ENCODE measurements around the gene SLC26A1. TPM values are rescaled to one million over a fixed set of nuclear protein-coding genes. Genes with fewer than 3 reads are reported as not detected.
"Not testable (repeated sequence)": the region's sequence is repeated elsewhere in the genome, so short reads cannot be mapped to it uniquely, and the experiment has no call there.

The SLC26A1 gene
- polyA plus RNA-seq, 1 donor (not counting 4 experiments of a cell fraction or from before 2014, with no cell fraction given): not detected

DNA sequence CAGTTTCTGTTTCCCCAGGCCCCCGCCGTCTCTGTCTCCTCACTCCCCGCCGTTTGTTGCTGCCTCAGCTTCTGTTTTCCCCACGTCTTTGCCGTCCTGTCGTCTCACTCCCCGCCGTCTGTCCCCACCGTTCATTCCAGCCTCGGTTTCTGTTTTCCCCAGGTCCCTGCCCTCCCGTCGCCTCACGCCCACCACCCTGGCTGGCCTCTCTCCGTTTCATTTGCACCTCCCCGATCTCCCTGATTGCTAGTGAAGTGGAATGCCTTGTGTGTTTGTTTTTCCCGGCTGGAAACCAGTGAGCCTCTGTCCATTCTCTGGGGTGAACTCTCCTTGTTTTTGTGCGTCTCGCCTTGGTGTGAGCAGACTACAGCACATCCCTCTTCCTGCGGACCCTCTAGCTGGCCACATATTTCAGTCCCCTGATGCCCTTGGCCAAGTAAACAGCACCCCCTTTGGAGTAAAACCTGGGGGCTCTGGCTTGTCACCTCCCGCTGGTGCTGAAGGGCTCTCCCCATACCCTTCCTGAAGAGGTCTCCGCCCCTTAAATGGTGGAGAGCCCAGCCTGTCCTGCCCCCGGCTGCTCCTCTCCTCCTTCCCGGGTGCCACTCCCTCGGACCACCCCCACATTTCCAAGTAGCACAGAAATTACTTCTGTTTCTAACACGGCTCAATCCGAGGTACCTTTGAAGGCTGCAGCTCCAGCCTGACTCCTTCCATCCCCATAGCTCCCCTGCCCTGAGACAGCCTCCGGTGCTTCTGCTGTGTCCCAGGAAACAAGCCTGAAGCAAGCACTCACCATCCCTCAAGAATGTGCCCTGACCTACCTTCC is 47.7 kb downstream of the SLC26A1 start:
- no peak overlapping the region for H3K4me3 ChIP-seq (ENCODE audit: control insufficient read depth in 2 of 3, extremely low read depth in 1 of 3, insufficient read depth in 2 of 3, low read depth in 1 of 3, low read length in 3 of 3)
- no peak overlapping the region for H3K9ac ChIP-seq (ENCODE audit: control insufficient read depth, extremely low read depth, insufficient read depth, low read length)
- H4K20me1 ChIP-seq (ENCODE audit: control insufficient read depth, extremely low read depth, insufficient read depth, low read length): no peaks in the 10 kb centered on the region
- H3K27me3 ChIP-seq (ENCODE audit: control insufficient read depth, extremely low read depth, insufficient read depth, low read length): no peaks in the 10 kb centered on the region
- no peaks in the 10 kb centered on the region for H3K79me2 ChIP-seq (ENCODE audit: control insufficient read depth, insufficient read depth, low read length)
- H3K4me2 ChIP-seq (ENCODE audit: control insufficient read depth, extremely low read depth, insufficient read depth, low read depth, low read length): no peak overlapping the region
- H3K36me3 ChIP-seq (ENCODE audit: control insufficient read depth in 2 of 2, extremely low read depth in 1 of 2, insufficient read depth in 2 of 2, low read length in 2 of 2): no peaks in the 10 kb centered on the region
- H3K9me1 ChIP-seq (ENCODE audit: control insufficient read depth, extremely low read depth, insufficient read depth, low read length): no peaks in the 10 kb centered on the region
- H3K4me1 ChIP-seq (ENCODE audit: control insufficient read depth, extremely low read depth, insufficient read depth, low read length): no peaks in the 10 kb centered on the region
- TF ChIP-seq, protein P1, sequence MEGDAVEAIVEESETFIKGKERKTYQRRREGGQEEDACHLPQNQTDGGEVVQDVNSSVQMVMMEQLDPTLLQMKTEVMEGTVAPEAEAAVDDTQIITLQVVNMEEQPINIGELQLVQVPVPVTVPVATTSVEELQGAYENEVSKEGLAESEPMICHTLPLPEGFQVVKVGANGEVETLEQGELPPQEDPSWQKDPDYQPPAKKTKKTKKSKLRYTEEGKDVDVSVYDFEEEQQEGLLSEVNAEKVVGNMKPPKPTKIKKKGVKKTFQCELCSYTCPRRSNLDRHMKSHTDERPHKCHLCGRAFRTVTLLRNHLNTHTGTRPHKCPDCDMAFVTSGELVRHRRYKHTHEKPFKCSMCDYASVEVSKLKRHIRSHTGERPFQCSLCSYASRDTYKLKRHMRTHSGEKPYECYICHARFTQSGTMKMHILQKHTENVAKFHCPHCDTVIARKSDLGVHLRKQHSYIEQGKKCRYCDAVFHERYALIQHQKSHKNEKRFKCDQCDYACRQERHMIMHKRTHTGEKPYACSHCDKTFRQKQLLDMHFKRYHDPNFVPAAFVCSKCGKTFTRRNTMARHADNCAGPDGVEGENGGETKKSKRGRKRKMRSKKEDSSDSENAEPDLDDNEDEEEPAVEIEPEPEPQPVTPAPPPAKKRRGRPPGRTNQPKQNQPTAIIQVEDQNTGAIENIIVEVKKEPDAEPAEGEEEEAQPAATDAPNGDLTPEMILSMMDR (optimal IDR thresholded peaks at IDR 0.05 in 1 of 3, IDR thresholded peaks at IDR 0.05 in 1 of 3, conservative IDR thresholded peaks at IDR 0.05 in 1 of 3; ENCODE audit: extremely low read depth in 1 of 3, insufficient read depth in 2 of 3, low read length in 3 of 3): no peak
- TF ChIP-seq EZH2 (IDR thresholded peaks at IDR 0.05; ENCODE audit: low read length): no peak
- dilution Hi-C loops (cut with MboI; ENCODE audit: extremely low pct_ligation_motif_present, low sequenced_read_pairs): no loop called here
- H3K27ac ChIP-seq (ENCODE audit: control insufficient read depth, insufficient read depth, low read length): no peak overlapping the region
- DNase-seq (ENCODE audit: low read depth, low spot score) (no peak), FAIRE-seq (no peak)
- no peaks in the 10 kb centered on the region for H3K9me3 ChIP-seq (ENCODE audit: control insufficient read depth, low read depth, low read length)
- no peak overlapping the region for H2AFZ ChIP-seq (ENCODE audit: control insufficient read depth, low read length)

DNA sequence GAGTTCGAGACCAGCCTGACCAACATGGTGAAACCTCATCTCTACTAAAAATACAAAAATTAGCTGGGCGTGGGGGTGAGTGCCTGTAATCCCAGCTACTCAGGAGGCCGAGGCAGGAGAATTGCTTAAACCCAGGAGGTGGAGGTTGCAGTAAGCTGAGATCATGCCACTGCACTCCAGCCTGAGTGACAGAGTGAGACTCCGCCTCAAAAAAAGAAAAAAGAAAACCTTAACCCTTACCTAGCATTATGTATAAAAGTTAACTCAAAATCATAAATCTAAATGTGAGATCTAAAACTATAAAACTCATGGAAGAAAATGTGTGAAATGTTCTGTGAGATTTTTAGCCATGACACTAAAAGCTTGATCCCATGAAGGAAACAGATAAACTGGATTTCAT is 53.7 kb downstream of the SLC26A1 start:
- H4K20me1 ChIP-seq (ENCODE audit: control insufficient read depth, extremely low read depth, insufficient read depth, low read length); H3K9ac ChIP-seq (ENCODE audit: control insufficient read depth, extremely low read depth, insufficient read depth, low read length); H3K27ac ChIP-seq (ENCODE audit: control insufficient read depth, insufficient read depth, low read length); H3K79me2 ChIP-seq (ENCODE audit: control insufficient read depth, insufficient read depth, low read length); H3K27me3 ChIP-seq (ENCODE audit: control insufficient read depth, extremely low read depth, insufficient read depth, low read length); FAIRE-seq; H3K9me1 ChIP-seq (ENCODE audit: control insufficient read depth, extremely low read depth, insufficient read depth, low read length); H3K9me3 ChIP-seq (ENCODE audit: control insufficient read depth, low read depth, low read length); H3K4me2 ChIP-seq (ENCODE audit: control insufficient read depth, extremely low read depth, insufficient read depth, low read depth, low read length); H3K4me3 ChIP-seq (ENCODE audit: control insufficient read depth in 2 of 3, extremely low read depth in 1 of 3, insufficient read depth in 2 of 3, low read depth in 1 of 3, low read length in 3 of 3); H2AFZ ChIP-seq (ENCODE audit: control insufficient read depth, low read length); dilution Hi-C loops (cut with MboI; ENCODE audit: extremely low pct_ligation_motif_present, low sequenced_read_pairs); DNase-seq (ENCODE audit: low read depth, low spot score); H3K4me1 ChIP-seq (ENCODE audit: control insufficient read depth, extremely low read depth, insufficient read depth, low read length); H3K36me3 ChIP-seq (ENCODE audit: control insufficient read depth in 2 of 2, extremely low read depth in 1 of 2, insufficient read depth in 2 of 2, low read length in 2 of 2): not testable (repeated sequence)

Other genes with a start within 250 kb of the SLC26A1 start
- gene CPLX1, start 167.3 kb downstream of the SLC26A1 start, polyA plus RNA-seq: 0.04 to 0.05 TPM in 2 of 3 replicates, not detected in the other
- 18.4 to 25.3 TPM (median 19.4 TPM) in 3 replicates for gene GAK, start 61.1 kb downstream of the SLC26A1 start, polyA plus RNA-seq
- gene TMEM175, start 60.9 kb downstream of the SLC26A1 start, polyA plus RNA-seq: 23.2 to 31.3 TPM (median 24.3 TPM) in 3 replicates
- 5.3 to 11.3 TPM (median 5.9 TPM) in 3 replicates for gene DGKQ, start 19.8 kb downstream of the SLC26A1 start, polyA plus RNA-seq
- gene IDUA, start 6.4 kb downstream of the SLC26A1 start, polyA plus RNA-seq: 0.74 to 3.9 TPM (median 1.2 TPM) in 3 replicates
- 2.8 to 8.1 TPM (median 4.9 TPM) in 3 replicates for gene FGFRL1, start 18.2 kb upstream of the SLC26A1 start, polyA plus RNA-seq
- 0.16 to 0.28 TPM (median 0.24 TPM) in 3 replicates for gene RNF212, start 120.2 kb upstream of the SLC26A1 start, polyA plus RNA-seq
- 0.60 to 11.9 TPM (median 3.3 TPM) in 3 replicates for gene SPON2, start 179.2 kb upstream of the SLC26A1 start, polyA plus RNA-seq